Neural cell (in vitro differentiated cells): Measurements from ENCODE around the gene SPPL2A.

Source experiments
- CTCF ChIP-seq: fragments of 450-650 bp; IDR thresholded peaks from 2 replicates; pipeline ENCODE4 v1.5.1; 2014; ENCODE audit warnings: antibody characterized with exemption, mild to moderate bottlenecking, moderate library complexity; ENCODE audit not compliant: poor library complexity, severe bottlenecking
- EP300 ChIP-seq: fragments of 450-650 bp; conservative IDR thresholded peaks from 2 replicates; pipeline ENCODE4 v1.6.1; 2014; ENCODE audit warnings: antibody characterized with exemption, mild to moderate bottlenecking, moderate library complexity; ENCODE audit not compliant: poor library complexity, severe bottlenecking
- EZH2 ChIP-seq: fragments of 200-600, 300-800 bp; shearing (Covaris generic), sonication (generic); IDR thresholded peaks from 2 replicates; pipeline ENCODE4 v1.6.1; 2014; ENCODE audit warnings: antibody characterized with exemption, low read length, borderline replicate concordance, mild to moderate bottlenecking; ENCODE audit not compliant: insufficient read depth, poor library complexity, severe bottlenecking
- MXI1 ChIP-seq: fragments of 450-650 bp; conservative IDR thresholded peaks from 2 replicates; pipeline ENCODE4 v1.6.1; 2014; ENCODE audit warnings: antibody characterized with exemption, mild to moderate bottlenecking; ENCODE audit not compliant: poor library complexity, severe bottlenecking
- POLR2AphosphoS5 ChIP-seq: IDR thresholded peaks from 2 replicates; pipeline ENCODE4 v1.6.1; 2012
- RAD21 ChIP-seq: fragments of 450-650 bp; conservative IDR thresholded peaks from 2 replicates; pipeline ENCODE4 v1.6.1; 2014; ENCODE audit warnings: antibody characterized with exemption, mild to moderate bottlenecking, moderate library complexity
- SMC3 ChIP-seq: fragments of 450-650 bp; conservative IDR thresholded peaks from 2 replicates; pipeline ENCODE4 v1.6.1; 2014; ENCODE audit warnings: antibody characterized with exemption, mild to moderate bottlenecking, moderate library complexity; ENCODE audit not compliant: poor library complexity
- TAF1 ChIP-seq: IDR thresholded peaks from 2 replicates; pipeline ENCODE4 v1.6.1; 2012; ENCODE audit warnings: low read depth

GRCh38 chr15:50736823-50737222, 28.7 kb downstream of the SPPL2A start:
- TF ChIP-seq SMC3, result no peak
- no peak for TF ChIP-seq CTCF
- no peak for TF ChIP-seq MXI1
- TF ChIP-seq TAF1, result no peak
- no peak for TF ChIP-seq POLR2AphosphoS5
- TF ChIP-seq EZH2, result no peak
- TF ChIP-seq RAD21, result no peak
- no peak for TF ChIP-seq EP300
